Measurements from ENCODE around the gene C22orf23. TPM values are rescaled to one million over a fixed set of nuclear protein-coding genes. Genes with fewer than 3 reads are reported as not detected.

The C22orf23 gene
- total RNA-seq, 1 donor from 2014 or later = 0.79 TPM

- Mint-ChIP-seq H3K4me1 (peaks cover 65% of the 10 kb centered on the region), H3K9me3 (no peaks in the 10 kb centered on the region), H3K36me3 (ENCODE audit: low read depth) (peaks cover 46% of the 10 kb centered on the region), H3K27me3 (ENCODE audit: low read depth) (peaks cover 63% of the 10 kb centered on the region), H3K27ac (ENCODE audit: unreplicated experiment) (no peak overlapping the region), H3K4me3 (peak overlapping the region; percentile 91)
- TF ChIP-seq, protein P1, sequence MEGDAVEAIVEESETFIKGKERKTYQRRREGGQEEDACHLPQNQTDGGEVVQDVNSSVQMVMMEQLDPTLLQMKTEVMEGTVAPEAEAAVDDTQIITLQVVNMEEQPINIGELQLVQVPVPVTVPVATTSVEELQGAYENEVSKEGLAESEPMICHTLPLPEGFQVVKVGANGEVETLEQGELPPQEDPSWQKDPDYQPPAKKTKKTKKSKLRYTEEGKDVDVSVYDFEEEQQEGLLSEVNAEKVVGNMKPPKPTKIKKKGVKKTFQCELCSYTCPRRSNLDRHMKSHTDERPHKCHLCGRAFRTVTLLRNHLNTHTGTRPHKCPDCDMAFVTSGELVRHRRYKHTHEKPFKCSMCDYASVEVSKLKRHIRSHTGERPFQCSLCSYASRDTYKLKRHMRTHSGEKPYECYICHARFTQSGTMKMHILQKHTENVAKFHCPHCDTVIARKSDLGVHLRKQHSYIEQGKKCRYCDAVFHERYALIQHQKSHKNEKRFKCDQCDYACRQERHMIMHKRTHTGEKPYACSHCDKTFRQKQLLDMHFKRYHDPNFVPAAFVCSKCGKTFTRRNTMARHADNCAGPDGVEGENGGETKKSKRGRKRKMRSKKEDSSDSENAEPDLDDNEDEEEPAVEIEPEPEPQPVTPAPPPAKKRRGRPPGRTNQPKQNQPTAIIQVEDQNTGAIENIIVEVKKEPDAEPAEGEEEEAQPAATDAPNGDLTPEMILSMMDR (conservative IDR thresholded peaks at IDR 0.05) = no peak
- DNase-seq (ENCODE audit: low read depth, low spot score) = no peak
Observed at GRCh38 chr22:37973271-37974170, 20.1 kb upstream of the C22orf23 start.

DNA sequence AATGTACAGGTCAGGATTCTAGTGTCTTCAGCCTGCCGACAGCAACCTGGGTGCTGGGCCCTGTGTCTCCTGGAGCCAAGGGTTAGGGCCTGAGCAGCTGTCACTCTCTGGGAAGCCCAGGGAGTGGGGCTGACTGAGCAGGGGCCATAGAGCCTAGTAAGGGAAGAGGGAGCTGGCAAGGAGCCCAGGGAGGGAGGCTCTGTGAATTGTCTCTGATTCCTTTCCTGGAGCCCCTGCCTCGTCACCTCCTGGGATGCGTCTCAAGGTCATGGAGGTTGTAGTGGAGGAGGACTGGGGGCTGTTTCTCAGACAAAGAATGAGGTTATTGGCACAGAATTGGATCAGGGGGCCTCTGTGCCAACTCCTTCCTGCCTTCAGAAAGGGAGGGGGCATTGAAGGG, 19.1 kb upstream of the C22orf23 start:
- Mint-ChIP-seq H3K9me3 (no peaks in the 10 kb centered on the region), H3K4me3 (peak overlapping the region; percentile 83), H3K4me1 (peaks cover 68% of the 10 kb centered on the region), H3K36me3 (ENCODE audit: low read depth) (peaks cover 49% of the 10 kb centered on the region), H3K27me3 (ENCODE audit: low read depth) (peaks cover 67% of the 10 kb centered on the region), H3K27ac (ENCODE audit: unreplicated experiment) (peak overlapping the region; percentile 82)
- TF ChIP-seq, protein P1 (conservative IDR thresholded peaks at IDR 0.05) = no peak
- DNase-seq (ENCODE audit: low read depth, low spot score) = no peak

DNA sequence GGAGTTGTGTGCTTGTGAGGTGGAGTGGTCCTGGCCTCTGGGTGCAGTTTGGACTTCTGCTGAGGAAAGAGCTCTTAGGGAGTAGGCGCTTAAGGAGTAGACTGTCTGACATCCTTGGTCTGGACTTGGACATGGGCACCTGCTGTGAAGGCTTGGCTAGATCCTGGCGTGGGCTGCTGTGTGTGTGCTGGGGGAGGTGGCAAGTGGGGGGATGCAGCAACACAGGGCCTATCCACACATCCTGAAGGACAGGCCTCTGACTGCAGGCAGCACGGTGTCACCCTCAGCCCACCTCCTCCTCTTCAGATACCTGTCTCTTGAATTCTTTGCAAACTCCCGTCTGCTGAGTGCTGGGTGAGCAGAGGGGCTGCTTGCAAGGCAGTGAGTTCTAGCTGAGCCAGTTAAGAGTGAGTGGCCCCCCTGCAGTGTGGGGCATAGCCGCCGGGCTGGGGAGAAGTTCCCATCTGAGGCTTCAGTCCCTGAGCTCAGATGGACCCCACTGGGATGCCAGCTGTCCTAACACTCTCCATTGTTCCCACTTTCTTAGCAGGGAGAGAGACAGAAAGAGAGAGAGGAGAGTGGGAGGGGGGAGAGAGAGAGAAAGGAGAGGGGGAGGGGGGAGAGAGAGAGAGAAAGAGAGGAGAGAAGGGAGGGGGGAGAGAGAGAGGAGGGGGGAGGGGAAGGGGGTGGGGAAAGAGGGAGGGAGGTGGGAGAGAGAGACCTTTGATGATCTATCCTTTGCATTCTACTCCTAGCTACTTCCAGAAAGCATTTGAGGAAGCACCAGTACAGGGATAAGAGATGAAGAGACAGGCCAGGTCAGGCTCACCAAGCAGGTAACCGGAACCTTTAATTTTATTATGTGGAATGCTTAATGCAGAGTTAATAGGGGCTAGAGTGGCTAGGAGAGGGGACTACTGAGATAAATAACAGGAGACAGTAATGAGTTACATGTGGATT, 18.4 kb upstream of the C22orf23 start:
- Mint-ChIP-seq H3K36me3 (ENCODE audit: low read depth) (peaks cover 49% of the 10 kb centered on the region), H3K9me3 (no peaks in the 10 kb centered on the region), H3K4me1 (peaks cover 76% of the 10 kb centered on the region), H3K27me3 (ENCODE audit: low read depth) (peaks cover 72% of the 10 kb centered on the region), H3K4me3 (peak overlapping the region; percentile 84), H3K27ac (ENCODE audit: unreplicated experiment) (peak overlapping the region; percentile 92)
- TF ChIP-seq, protein P1 (conservative IDR thresholded peaks at IDR 0.05) = no peak
- no peak for DNase-seq (ENCODE audit: low read depth, low spot score)

DNA sequence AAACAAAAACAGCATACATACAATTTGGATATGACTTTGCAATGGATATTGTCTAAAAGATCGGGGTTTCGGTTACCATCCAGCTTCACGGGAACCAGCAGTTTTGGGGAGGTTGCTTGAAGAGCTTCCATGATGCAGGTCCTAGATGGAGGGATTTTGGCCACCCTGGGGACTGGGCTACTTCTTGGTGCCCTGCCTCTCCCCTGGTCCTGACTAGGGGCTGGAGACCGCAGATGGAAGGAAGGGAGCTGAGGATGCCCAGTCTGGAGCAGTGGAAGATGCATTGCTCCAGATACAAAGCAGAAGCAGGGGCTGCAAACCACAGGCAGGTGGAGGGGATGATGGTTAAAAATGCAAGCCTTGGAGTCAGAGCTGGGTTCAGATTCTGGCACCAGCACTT, 17.5 kb upstream of the C22orf23 start:
- H3K27me3 Mint-ChIP-seq (ENCODE audit: low read depth) = peaks cover 70% of the 10 kb centered on the region
- TF ChIP-seq, protein P1 (conservative IDR thresholded peaks at IDR 0.05) = no peak
- H3K36me3 Mint-ChIP-seq (ENCODE audit: low read depth) = peaks cover 46% of the 10 kb centered on the region
- H3K9me3 Mint-ChIP-seq = no peaks in the 10 kb centered on the region
- DNase-seq (ENCODE audit: low read depth, low spot score) = no peak
- peak overlapping the region; percentile 84 for H3K4me3 Mint-ChIP-seq
- H3K4me1 Mint-ChIP-seq = peaks cover 75% of the 10 kb centered on the region
- H3K27ac Mint-ChIP-seq (ENCODE audit: unreplicated experiment) = no peak overlapping the region

DNA sequence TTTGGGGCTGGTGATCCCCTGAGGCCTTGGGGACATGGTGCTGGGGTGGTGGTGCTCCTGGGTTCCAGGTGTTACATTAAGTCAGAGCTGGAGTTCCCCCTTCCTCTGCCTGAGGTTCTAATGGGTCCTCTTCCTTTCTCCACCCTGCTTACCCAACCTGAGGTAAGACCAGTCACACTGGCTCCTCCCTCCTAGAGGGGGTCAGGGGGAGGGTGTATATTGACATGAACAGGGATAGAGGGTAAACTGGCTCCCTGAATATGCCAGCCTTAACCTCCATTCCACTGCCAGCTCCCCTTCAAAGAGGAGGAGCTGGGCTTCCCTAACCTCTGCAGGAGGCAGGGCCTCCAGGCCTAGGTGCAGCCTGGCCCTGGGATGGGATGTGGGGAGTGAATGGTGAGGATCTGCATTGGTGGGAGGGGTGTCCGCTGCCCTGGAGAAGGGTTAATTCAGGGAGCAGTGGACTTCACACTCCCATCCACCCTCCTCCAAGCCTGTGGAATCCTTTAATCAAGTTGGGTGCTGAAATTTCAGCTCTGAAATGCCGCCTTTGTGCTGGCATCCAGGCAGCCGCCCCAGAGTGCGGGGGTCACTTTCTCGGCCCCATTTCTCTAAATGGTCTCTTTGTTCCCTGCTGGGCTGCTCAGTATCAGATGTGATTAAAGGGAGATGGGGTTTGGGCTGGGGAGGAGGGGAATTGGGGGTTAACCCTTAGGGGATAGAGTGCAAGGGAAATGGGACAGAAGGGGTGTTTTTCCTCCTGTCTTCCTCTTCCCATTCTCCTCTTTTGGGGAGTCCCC, 15.3 kb upstream of the C22orf23 start:
- DNase-seq (ENCODE audit: low read depth, low spot score) = no peak
- Mint-ChIP-seq H3K4me1 (peaks cover 64% of the 10 kb centered on the region), H3K27me3 (ENCODE audit: low read depth) (peaks cover 58% of the 10 kb centered on the region), H3K4me3 (peak overlapping the region; percentile 92), H3K27ac (ENCODE audit: unreplicated experiment) (peak overlapping the region; percentile 95), H3K36me3 (ENCODE audit: low read depth) (peaks cover 41% of the 10 kb centered on the region), H3K9me3 (no peaks in the 10 kb centered on the region)
- TF ChIP-seq, protein P1 (conservative IDR thresholded peaks at IDR 0.05) = no peak
